ENCODE measurements around the gene OPCML.

GRCh38 chr11:132961453-132961852, 570.8 kb downstream of the OPCML start:
- TF ChIP-seq CTCF (conservative IDR thresholded peaks at IDR 0.05) (no peak), EZH2 (IDR thresholded peaks at IDR 0.05; ENCODE audit: low read depth) (no peak)

Measured in PC-9 (cell line).